HG03025 (cell line): Measurements from ENCODE around the gene AMPH.
"Not testable (repeated sequence)": the region's sequence is repeated elsewhere in the genome, so short reads cannot be mapped to it uniquely, and the experiment has no call there.

ENCODE experiments used
- ATAC-seq: cut with Tn5 transposase; IDR thresholded peaks from one replicate; pipeline ENCODE4 v1.9.1; 2021; ENCODE audit warnings: mild to moderate bottlenecking, moderate library complexity; ENCODE audit not compliant: unreplicated experiment, low FRiP score

AMPH gene

DNA sequence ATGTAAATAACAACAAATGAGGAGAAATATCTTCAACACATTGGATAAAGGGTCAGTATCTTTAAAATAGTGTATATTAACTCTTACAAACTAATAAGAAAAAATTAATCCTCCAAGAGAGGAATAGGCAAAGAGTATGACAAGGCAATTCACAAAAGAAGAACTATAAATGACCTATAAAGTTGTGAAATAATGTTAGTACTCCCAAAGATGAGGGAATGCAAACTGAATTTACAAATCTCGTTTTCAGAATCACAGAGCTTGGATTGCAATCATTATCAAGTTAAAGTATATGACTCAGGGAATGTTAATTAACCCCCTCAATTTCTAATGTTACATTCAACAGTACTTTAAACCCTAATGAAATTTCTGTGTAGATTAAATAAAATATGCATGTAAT, 270.4 kb downstream of the AMPH start:
- no peak for ATAC-seq

DNA sequence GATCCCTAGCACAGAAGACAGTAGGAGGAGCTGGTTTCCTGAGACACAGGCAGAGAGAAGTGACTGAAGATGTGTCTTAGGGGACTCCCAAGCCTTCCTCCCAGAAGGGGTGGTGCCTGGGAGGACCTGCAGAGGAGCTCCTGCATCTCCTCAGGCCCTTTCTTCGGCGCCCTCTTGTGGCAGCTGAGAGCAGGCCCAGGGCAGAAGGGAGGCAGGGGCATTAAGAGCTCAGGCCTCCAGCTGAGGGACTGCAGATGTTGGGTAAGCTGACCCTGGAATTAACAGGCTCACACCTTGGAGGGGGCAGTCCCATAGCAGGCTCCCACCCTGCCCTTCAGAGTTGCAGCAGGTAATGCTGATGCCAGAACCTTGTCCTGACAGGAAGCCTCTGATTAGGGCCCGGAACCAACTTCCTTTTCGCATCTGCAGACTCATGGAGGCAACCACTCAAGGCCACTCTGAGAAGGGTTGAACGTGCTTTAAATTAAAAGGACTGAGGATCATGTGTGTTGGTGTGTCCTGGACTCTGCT, 272.0 kb downstream of the AMPH start:
- ATAC-seq, result peak; percentile 70

DNA sequence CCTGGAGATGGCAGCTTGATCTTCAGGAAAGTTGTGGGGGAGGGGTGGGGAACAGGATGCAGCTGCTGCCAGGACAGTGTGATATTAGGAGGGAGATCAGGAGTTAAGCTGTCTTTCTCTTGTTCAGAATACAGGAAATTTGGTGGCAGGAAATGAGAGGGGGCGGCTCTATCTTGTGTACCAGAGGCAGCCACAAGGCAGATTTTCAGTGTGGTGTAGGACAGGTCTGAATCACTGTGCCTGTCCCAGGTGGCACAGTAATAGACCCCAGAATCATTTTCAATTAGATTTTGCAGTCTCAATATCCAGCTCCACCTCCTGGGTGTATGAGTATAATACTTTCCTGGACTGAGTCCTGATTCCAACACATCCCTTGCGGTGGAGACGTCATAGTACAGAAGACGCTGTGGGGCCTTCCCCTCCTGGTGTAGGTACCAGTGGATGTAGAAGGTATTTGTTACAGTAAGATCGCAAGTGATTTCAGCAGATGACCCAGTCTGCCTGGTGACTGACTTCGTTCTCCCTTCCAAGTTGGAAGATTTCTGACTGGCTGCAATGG, 272.8 kb downstream of the AMPH start:
- not testable (repeated sequence) for ATAC-seq

DNA sequence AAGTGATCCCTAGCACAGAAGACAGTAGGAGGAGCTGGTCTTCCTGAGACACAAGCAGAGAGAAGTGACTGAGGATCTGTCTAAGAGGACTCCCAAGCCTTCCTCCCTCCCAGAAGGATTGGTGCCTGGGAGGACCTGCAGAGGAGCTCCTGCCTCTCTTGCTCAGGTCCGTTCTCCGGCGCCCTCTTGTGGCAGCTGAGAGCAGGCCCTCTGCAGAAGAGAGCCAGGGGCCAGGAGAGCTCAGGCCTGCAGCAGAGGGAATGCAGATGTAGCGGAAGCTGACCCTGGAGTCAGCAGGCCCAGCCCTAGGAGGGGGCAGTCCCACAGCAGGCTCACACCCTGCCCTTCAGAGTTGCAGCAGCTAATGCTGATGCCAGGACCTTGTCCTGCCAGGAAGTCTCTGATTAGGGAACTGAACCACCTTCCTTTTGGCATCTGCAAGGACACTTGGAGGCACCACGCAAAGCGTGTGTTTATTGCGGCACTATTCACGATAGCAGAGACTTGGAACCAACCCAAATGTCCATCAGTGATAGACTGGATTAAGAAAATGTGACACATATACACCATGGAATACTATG, 276.8 kb downstream of the AMPH start:
- ATAC-seq, result not testable (repeated sequence)

DNA sequence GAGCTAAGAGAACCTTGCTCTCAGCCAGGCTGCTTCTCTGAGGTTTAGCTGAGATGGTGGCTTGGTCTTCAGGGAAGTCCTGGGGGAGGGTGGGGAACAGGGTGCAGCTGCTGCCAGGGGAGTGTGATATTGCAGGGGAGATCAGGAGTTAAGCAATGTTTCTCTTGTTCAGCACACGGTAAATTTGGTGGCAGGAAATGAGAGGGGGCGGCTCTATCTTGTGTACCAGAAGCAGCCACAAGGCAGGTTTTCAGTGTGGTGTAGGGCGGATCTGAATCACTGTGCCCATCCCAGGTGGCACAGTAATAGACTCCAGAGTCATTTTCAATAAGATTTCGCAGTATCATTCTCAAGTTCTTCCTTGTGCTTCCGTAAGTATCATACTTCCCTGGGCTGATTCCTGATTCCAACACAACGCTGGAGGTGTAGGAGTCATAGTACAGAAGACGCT, 277.7 kb downstream of the AMPH start:
- peak; percentile 45 for ATAC-seq

DNA sequence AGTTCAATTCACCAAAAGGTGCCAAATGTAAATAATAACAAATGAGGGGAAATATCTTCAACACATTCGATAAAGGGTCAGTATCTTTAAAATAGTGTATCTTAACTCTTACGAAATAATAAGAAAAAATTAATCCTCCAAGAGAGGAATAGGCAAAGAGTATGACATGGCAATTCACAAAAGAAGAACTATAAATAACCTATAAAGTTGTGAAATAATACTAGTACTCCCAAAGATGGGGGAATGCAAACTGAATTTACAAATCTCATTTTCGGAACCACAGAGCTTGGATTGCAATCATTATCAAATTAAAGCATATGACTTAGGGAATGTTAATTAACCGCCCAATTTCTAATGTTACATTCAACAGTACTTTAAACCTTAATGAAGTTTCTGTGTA, 279.6 kb downstream of the AMPH start:
- ATAC-seq, result no peak

DNA sequence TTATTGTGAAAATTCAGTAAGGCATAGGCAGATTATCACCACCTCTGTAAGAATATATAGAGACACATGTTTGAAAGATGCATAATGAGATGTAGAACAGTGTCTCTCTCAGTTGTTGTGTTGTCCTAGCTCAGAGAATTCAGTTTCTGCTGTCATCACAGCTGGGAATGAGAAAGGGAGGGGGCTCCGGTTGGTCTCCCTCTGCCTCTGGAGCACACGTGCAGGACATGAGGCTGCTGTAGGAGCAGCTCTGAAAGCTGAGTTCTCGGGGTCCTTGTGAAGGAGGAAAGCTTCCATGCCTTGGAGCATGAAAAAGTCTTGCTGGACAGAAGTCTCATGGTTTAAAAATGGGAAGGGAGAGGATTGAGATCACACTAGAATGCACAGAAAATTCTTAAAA, 280.4 kb downstream of the AMPH start:
- not testable (repeated sequence) for ATAC-seq

DNA sequence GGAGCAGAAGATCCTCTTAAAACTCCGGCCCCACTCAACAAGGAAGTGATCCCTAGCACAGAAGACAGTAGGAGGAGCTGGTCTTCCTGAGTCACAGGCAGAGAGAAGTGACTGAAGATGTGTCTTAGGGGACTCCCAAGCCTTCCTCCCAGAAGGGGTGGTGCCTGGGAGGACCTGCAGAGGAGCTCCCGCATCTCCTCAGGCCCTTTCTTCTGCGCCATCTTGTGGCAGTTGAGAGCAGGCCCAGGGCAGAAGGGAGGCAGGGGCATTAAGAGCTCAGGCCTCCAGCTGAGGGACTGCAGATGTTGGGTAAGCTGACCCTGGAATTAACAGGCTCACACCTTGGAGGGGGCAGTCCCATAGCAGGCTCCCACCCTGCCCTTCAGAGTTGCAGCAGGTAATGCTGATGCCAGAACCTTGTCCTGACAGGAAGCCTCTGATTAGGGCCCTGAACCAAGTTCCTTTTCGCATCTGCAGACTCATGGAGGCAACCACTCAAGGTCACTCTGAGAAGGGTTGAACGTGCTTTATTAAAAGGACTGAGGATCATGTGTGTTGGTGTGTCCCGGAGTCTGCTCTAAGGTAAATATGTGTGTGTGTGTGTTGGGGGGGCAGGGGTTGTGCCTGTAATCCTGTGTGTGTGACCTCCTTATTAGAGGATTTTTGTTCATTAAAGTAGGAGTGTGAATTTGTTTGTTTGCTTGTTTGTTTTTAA, 281.1 kb downstream of the AMPH start:
- ATAC-seq, result peak; percentile 54

DNA sequence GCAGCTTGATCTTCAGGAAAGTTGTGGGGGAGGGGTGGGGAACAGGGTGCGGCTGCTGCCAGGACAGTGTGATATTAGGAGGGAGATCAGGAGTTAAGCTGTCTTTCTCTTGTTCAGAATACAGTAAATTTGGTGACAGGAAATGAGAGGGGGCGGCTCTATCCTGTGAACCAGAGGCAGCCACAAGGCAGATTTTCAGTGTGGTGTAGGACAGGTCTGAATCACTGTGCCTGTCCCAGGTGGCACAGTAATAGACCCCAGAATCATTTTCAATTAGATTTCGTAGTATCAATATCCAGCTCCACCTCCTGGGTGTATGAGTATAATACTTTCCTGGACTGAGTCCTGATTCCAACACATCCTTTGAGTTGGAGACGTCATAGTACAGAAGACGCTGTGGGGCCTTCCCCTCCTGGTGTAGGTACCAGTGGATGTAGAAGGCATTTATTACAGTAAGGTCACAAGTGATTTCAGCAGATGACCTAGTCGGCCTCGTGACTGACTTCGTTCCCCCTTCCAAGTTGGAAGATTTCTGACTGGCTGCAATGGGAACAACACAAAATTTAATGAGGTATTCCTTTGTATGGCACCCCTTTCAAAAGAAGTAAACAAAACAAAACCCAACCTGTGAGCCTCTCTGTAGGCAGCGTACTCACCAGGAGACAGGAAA, 281.9 kb downstream of the AMPH start:
- not testable (repeated sequence) for ATAC-seq

DNA sequence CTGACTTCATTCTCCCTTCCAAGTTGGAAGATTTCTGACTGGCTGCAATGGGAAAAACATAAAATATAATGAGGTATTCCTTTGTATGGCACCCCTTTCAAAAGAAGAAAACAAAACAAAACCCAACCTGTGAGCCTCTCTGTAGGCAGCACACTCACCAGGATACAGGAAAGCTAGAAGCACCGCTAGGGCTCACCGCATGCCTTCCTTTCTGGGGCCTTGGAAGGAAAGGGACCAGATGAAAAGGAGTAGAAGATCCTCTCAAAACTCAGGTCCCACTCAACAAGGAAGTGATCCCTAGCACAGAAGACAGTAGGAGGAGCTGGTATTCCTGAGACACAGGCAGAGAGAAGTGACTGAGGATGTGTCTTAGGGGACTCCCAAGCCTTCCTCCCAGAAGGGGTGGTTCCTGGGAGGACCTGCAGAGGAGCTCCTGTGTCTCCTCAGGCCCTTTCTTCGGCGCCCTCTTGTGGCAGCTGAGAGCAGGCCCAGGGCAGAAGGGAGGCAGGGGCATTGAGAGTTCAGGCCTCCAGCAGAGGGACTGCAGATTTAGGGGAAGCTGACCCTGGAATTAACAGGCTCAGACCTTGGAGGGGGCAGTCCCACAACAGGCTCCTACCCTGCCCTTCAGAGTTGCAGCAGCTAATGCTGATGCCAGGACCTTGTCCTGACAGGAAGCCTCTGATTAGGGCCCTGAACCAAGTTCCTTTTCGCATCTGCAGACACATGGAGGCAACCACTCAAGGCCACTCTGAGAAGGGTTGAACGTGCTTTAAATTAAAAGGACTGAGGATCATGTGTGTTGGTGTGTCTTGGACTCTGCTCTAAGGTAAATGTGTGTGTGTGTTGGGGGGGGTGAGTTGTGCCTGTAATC, 285.6 kb downstream of the AMPH start:
- ATAC-seq, result peak; percentile 62

DNA sequence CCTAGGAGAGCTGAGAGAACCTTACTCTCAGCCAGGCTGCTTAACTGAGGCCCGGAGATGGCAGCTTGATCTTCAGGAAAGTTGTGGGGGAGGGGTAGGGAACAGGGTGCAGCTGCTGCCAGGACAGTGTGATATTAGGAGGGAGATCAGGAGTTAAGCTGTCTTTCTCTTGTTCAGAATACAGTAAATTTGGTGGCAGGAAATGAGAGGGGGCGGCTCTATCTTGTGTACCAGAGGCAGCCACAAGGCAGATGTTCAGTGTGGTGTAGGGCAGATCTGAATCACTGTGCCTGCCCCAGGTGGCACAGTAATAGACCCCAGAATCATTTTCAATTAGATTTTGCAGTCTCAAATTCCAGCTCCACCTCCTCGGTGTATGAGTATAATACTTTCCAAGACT, 286.4 kb downstream of the AMPH start:
- ATAC-seq, result not testable (repeated sequence)

DNA sequence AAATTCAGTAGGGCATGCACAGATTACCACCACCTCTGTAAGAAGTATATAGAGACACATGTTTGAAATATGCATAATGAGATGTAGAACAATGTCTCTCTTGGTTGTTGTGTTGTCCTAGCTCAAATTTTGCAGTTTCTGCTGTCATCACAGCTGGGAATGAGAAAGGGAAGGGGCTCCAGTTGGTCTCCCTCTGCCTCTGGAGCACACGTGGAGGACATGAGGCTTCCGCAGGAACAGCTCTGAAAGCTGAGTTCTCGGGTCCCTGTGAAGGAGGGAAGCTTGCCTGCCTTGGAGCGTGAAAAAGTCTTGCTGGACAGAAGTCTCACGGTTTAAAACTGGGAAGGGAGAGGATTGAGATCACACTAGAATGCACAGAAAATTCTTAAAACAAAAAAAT, 289.0 kb downstream of the AMPH start:
- not testable (repeated sequence) for ATAC-seq

DNA sequence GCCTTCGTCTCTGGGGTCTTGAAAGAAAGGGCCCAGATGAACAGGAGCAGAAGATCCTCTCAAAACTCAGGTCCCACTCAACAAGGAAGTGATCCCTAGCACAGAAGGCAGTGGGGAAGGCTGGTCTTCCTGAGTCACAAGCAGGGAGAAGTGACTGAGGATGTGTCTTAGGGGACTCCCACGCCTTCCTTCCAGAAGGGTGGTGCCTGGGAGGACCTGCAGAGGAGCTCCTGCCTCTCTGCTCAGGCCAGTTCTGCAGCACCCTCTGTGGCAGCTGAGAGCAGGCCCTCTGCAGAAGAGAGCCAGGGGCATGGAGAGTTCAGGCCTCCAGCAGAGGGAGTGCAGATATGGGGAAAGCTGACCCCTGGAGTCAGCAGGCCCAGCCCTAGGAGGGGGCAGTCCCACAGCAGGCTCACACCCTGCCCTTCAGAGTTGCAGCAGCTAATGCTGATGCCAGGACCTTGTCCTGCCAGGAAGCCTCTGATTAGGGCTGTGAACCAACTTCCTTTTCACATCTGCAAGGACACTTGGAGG, 289.9 kb downstream of the AMPH start:
- ATAC-seq, result not testable (repeated sequence)

DNA sequence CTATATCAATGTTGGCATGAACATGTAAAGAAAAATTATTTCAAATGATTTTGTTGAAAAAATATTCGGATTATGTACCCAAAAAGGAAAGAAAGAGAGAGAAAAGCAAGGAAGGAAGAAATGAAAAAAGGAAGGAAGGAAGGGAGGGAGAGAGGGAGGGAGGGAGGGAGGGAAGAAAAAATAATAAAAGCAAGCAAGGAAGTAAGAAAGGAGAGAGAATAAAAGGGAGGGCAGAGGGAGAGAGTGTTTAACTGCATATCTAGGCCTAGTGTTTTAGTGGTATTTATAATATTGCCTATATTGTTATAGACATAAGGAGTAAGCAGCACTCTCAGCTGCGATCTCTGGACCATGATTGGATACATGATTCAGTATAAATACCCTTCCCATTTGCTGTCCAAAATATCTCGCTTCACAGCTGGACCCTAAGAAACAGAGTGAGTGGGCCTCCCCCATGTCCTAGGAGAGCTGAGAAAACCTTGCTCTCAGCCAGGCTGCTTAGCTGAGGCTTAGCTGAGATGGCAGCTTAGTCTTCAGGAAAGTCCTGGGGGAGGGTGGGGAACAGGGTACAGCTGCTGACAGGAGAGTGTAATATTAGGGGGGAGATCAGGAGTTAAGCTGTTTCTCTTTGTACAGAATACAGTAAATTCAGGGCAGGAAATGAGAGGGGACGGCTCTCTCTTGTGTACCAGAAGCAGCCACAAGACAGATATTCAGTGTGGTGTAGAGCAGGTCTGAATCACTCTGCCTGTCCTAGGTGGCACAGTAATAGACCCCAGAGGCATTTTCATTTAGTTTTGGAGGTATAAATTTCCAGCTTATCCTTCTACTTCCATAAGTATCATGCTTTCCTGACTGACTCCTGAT, 291.0 kb downstream of the AMPH start:
- no peak for ATAC-seq

DNA sequence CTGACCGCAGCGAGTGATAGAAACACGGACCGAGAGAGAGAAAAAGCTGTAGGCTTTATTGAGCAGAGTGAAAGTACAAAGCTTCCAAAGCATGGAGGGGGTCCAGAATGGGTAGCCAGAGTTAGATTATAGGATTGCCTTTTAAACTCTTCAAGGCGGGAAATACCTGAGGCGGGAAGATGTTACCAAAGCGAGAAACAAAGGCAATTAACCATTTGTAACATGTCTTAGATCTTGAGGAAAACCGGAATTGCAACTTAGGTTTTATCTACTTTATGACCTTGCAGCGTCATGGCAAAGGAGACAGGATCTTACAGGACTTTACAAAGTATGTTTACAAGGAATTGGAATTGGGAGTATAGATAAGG, 295.0 kb downstream of the AMPH start:
- ATAC-seq, result not testable (repeated sequence)

DNA sequence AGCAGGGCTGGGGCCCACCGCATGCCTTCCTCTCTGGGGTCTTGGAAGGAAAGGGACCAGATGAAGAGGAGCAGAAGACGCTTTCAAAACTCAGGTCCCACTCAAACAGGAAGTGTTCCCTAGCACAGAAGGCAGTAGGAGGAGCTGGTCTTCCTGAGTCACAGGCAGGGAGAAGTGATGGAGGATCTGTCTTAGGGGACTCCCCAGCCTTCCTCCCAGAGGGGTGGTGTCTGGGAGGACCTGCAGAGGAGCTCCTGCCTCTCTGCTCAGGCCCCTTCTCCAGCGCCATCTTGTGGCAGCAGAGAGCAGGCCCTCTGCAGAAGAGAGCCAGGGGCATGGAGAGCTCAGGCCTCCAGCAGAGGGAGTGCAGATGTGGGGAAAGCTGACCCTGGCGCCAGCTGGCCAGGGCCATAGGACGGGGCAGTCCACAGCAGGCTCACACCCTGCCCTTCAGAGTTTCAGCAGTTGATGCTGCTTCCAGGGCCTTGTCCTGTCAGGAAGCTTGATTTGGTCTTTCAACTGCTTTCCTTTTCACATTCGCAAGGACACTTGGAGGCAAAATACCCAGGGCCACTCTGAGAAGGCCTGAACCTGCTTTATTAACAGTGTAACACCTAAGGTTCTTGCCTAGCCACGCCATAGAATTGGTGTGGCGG, 295.6 kb downstream of the AMPH start:
- peak; percentile 89 for ATAC-seq

DNA sequence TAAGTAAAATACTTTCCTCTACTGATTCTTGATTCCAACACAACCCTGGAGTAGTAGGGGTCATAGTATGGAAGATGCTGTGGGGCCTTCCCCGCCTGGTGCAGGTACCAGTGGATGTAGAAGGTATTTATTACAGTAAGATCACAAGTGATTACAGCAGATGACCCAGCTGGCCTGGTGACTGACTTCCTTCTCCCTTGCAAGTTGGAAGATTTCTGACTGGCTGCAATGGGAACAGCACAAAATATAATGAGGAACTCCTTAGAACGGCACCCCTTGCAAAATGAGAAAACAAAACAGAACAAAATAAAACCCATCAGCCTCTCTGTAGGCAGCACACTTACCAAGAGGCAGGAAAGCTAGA, 296.1 kb downstream of the AMPH start:
- no peak for ATAC-seq

DNA sequence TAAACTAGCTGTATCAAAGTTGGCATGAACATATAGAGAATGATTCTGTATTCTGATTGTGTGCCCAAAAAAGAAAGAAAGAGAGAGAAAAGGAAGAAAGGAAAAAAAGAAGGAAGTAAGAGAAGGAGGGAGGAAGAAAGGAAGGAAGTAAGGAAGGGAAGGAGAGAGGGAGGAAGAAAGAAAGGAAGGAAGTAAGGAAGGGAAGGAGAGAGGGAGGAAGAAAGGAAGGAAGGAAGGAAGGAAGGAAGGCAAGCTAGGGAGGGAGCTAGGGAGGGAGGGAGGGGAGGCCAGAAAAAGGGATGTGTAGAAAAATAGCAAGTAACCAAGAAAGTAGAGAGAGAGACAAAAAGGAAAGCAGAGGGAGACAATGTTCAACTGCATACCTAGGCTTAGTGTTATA, 297.0 kb downstream of the AMPH start:
- no peak for ATAC-seq
